Retina (tissue), 1 donor: Measurements from ENCODE around the gene CAPZB.
A peak's percentile ranks its signal among the peaks of the same experiment; 100 is the strongest.

ENCODE experiments used
- DNase-seq: peaks from one replicate; pipeline ENCODE4 v3.0.0-alpha.2; 2016

CAPZB gene

GRCh38 chr1:19467199-19468187 is 17.8 kb downstream of the CAPZB start:
- DNase-seq, result no peak

DNA sequence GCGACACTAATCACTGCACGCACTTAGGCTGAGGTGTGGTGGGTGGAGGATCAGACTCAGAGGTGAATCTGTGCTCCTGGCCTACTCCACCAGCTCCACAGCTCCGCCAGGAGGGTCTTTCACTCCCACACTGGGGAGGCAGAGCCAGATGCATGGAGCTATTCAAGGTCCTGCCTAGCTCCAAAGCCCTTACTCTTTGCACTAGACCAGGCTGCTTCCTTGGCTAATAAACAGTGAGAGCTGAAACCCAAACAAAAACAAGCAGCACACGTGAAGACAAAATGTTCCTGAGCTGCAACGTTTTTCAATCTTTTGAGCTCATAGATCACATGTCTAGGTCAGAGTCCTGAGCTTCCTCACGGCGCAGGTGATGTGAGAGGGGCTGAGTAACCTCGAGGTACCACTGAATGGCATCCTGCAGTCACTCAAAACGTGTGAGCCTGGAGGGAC is 19.2 kb downstream of the CAPZB start:
- DNase-seq, result no peak

DNA sequence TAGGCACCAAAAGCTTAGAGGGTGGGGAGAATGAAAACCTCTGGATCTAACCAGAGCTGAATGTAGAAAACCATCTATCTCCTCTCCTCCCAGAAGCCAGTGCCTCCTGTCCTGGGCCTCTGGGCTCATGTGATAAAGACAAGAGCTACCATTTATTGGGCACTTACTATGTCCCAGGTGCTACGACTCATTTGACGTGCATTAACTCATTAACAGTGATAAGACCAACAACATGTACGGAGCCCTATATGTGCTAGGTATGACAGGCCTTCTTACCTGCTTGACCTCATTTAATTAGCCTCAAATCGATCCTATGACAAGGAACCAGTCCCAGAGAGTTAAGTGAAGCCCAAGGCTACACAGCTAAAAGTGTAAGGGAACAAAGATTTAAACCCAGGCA is 19.7 kb downstream of the CAPZB start:
- no peak for DNase-seq

GRCh38 chr1:19465123-19465522 is 20.2 kb downstream of the CAPZB start:
- DNase-seq, result no peak

GRCh38 chr1:19464696-19465095 is 20.6 kb downstream of the CAPZB start:
- DNase-seq, result no peak

- no peak for DNase-seq
Measured at GRCh38 chr1:19463504-19463803, 21.9 kb downstream of the CAPZB start.

GRCh38 chr1:19462781-19463503 is 22.4 kb downstream of the CAPZB start:
- DNase-seq, result peak; percentile 34

DNA sequence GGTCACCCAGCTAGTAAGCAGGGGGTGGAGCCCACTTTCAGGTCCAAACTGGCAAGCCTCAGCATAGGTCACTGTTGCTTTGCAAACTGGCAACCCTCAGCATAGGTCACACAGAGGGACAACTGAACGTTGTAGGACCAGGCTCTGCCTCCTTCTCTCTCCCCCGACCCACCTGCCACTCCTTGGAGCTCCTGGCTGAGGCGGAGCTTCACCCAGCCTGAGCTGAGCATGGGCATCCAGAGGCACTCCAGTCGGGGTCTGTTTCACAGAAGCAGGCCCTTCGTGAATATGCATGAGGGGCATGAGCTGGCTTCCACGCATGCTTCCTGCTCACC is 24.2 kb downstream of the CAPZB start:
- no peak for DNase-seq

DNA sequence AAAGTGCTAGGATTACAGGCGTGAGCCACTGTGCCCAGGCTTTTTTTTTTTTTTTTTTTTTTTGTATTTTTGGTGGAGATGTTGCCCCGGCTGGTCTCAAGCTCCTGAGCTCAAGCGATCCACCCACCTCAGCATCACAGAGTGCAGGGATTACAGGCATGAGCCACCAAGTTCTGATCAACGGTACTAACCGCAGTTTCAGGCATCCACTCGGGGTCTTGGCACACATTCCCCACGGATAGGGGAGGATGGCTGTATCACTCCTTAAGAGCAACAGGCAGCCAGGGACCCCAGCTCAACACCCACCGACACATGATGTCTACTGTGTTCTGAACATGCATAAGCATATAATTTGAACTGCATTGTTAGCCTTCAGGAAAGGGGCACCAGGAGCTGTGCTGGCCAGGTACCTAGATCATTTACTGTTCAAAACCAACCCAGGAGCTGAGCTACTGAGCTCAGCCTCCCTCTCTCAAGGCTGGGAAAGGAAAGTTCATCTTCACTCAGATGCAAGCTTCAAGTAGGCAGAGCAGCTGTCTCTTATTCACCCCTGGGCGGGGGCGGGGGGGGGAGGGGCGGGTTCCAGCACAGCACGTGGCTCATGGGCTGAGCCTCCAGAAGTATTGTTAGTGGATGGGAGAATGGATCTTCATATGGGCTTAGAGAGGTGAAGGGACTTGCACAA is 24.7 kb downstream of the CAPZB start:
- DNase-seq, result no peak

- no peak for DNase-seq
Measured at GRCh38 chr1:19458815-19459417, 26.4 kb downstream of the CAPZB start.

DNA sequence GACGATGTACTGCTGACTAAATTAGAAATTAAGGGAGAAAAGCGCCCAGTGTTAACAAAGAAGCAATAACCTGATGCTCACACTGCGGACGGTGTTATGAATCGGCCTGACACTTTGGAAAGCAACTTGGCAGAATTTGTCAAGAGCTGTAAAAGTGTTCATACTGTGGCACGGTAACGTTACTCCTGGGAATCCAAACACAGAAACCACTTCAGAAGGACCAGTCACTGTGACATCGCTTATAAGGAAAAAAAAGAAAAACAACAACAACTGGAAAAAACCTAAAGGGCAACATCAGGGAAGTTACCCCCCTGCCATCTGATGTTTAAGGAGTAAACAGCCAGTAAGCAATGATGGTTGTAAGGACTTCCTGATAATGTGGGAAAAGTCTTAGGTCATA is 27.7 kb downstream of the CAPZB start:
- DNase-seq, result no peak

- peak; percentile 66 for DNase-seq
Measured at GRCh38 chr1:19456968-19457441, 28.3 kb downstream of the CAPZB start.

DNA sequence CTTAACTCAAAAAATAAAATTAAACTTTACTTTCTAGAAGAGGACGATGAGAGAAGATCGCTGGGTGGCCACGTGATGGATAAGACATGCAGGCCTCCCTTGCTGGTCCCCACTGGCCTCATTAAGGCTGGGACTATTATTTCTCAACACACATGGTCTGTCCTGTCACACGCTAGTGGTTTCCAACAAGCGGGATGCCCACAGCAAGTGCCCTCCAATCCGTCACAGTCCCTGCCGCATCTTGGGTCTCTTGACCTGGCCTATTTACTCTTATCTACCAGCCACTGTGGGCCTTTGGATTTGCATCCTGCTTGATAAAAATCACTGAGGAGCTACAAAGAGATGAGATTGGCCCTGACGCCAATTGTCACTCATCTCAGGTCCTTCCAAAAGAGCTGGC is 30.0 kb downstream of the CAPZB start:
- peak; percentile 52 for DNase-seq

GRCh38 chr1:19454265-19455146 is 30.8 kb downstream of the CAPZB start:
- no peak for DNase-seq

GRCh38 chr1:19453741-19454201 is 31.6 kb downstream of the CAPZB start:
- DNase-seq, result no peak

GRCh38 chr1:19452221-19452663 is 33.1 kb downstream of the CAPZB start:
- no peak for DNase-seq

DNA sequence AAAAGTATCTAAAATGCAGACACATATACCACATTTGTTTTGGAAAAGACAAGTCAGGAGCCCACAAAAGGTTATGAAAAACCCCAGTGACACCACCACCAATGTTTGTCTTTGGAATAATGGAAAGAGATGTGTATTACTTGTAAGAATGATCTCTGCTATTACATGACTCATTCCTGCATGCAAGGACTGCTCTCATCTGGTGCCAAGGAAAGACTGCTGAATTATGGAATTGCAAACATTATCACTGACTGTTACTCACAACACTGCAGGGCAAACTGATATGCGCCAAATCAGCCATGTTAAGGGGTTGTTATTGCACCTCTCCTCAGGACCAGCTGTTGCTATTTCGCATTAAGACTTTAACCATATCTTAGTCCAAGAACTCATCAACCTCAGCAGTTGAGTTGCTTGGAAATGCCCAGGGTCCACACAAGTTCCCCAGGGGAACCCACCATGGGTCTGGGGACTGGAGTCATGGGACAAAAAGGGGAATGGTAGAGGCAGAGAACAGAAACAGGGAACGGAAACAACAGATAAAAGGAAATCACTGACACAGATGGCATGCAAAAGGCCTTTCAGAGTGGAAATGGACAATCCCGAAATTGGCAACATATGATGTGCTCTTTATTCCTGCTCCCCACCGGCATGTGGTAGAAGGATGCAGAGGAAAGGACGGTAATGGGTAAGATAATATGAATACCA is 34.4 kb downstream of the CAPZB start:
- no peak for DNase-seq

DNA sequence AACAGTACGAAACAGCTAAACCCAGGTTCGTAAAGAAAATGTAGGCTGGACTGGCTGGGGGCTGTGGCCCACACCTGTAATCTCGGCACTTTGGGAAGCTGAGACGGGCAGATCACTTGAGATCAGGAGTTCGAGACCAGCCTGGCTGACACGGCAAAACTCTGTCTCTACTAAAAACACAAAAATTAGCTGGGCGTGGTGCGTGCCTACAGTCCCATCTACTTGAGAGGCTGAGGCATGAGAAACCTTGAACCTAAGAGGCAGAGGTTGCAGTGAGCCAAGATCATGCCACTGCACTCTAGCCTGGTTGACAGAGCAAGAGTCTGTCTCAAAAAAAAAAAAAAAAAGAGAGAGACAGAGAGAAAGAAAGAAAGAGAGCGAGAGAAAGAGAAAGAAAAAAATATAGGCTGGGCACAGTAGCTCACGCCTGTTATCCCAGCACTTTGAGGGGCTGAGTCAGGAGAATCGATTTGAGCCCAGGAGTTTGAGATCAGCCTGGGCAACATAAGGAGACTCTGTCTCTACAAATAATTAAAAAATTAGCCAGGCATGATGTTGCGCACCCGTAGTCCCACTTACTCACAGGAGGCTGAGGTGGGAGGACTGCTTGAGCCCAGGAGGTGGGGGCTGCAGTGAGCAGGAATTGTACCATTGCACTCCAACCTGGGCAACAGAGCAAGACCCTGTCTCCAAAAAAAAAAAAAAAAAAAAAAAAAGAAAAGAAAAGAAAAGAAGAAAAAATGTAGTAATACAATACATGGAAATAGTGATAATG is 35.7 kb downstream of the CAPZB start:
- DNase-seq, result no peak

DNA sequence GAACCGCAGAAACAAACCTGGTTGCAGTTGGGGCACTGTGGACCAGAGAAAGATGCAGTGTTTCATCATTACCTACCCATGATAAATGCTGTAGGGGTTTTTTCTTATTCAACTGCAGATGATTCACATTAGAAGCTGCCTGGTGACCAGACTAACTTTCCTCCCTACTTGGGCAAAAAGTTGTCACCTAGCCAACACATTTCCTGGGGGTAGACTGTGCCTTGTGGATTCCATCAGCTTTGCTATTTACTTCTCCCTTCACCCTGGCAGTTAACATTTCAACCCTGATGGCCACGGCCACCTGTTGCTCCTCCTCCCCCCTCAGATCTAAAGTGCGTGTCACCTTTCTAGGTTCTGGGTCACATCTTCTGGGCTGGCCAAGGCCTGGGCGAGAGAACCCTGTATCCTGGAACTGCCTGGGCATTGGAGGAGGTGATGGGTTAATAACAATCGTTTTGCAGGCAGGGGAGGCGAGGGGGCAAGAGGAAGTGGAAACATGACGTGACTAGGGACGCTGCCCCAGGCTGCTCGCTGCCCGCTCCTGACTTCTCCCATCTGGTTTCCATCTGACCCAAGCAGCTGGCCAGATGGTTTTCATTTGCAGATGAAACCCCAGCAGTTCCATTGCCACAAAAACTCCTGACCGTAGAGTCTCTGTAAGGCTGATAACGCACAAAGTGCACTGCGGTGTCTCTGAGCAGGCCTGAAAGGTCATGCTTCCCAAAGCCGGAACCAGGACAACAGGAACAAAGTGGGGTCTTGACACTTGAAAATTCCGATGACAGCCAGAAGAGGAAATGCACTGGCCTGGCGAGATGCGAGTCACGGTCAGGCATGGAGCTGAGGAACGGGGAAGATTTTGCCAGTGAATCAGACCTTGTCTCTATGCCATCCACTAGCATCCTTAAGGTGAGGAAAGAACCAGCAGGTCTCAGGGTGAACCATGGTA is 36.6 kb downstream of the CAPZB start:
- DNase-seq, result no peak
